ENCODE results near the gene PCDHA10.

GRCh38 chr5:140835622-140836510 lies 19.8 kb upstream of the PCDHA10 start:
- no peak for TF ChIP-seq POLR2AphosphoS5 (IDR thresholded peaks at IDR 0.05; ENCODE audit: low read depth, low read length)
- TF ChIP-seq SIN3A (IDR thresholded peaks at IDR 0.05; ENCODE audit: borderline replicate concordance, insufficient read depth, low read length), result no peak
